Measurements from ENCODE around the gene STRBP.

GRCh38 chr9:123278361-123278760 is 10.0 kb upstream of the STRBP start:
- TF ChIP-seq EP300 (IDR thresholded peaks at IDR 0.05) (no peak), CTCF (IDR thresholded peaks at IDR 0.05) (no peak), POLR2A (IDR thresholded peaks at IDR 0.05) (no peak)
